Effector memory CD4-positive, alpha-beta T cell (primary cell): ENCODE results near the gene SLC22A12.

Source experiments
- DNase-seq, 3 donors: peaks; one replicate each; pipeline ENCODE4 v3.0.0-alpha.2; 2020
- H3K27ac ChIP-seq: 2 replicates; pipeline ENCODE4 v1.7.0; 2013; ENCODE audit warnings: mild to moderate bottlenecking, low read length, moderate library complexity; ENCODE audit not compliant: insufficient read depth, poor library complexity, severe bottlenecking
- H3K27me3 ChIP-seq: replicated peaks from 2 replicates; pipeline ENCODE4 v1.7.0; 2013; ENCODE audit warnings: mild to moderate bottlenecking, low read length; ENCODE audit not compliant: insufficient read depth, control insufficient read depth, poor library complexity, severe bottlenecking
- H3K36me3 ChIP-seq: 2 replicates; pipeline ENCODE4 v1.7.0; 2013; ENCODE audit warnings: mild to moderate bottlenecking, low read length, moderate library complexity; ENCODE audit not compliant: control insufficient read depth, insufficient read depth
- H3K4me1 ChIP-seq: 2 replicates; pipeline ENCODE4 v1.7.0; 2013; ENCODE audit warnings: low read length, mild to moderate bottlenecking; ENCODE audit not compliant: control insufficient read depth, insufficient read depth, poor library complexity, severe bottlenecking
- H3K4me3 ChIP-seq: 2 replicates; pipeline ENCODE4 v1.7.0; 2013; ENCODE audit warnings: low read length, low read depth, mild to moderate bottlenecking; ENCODE audit not compliant: insufficient read depth, poor library complexity, severe bottlenecking
- H3K9me3 ChIP-seq: 2 replicates; pipeline ENCODE4 v1.7.0; 2013; ENCODE audit warnings: mild to moderate bottlenecking, low read length, moderate library complexity; ENCODE audit not compliant: control insufficient read depth

SLC22A12 gene

DNA sequence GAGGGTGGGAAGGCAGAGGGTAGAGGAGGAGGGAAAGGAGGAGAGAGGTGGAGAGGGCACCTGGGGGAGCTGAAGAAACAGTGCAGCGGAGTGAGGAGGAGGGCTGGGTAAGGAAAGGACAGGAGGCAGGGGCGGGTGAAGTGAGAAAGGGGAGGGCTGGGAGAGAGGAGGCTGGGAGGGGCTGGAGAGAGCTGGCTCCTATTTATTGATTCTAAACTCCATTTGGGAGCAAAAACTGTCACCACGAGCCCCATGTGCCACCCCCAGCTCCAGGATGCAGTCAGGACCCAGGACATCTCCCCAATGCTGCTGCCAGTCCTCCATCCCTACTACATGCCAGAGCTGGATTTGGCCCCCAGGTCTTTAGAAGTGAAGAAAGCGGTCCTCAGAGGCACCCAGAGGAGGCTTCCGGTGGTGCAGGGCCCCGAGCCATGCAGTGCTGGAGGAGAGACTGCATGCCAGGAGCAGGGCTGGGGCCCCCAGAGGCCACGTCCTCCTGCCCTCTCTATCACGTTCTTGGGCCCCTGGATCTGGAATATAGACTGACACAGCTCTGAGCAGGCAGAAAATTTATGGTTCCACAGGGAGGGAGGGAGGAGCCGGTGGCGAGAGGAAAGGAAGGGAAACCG, 53.7 kb downstream of the SLC22A12 start:
- Histone ChIP-seq H3K27ac (no peak overlapping the region), H3K4me3 (no peak overlapping the region), H3K27me3 (peaks cover 22% of the 10 kb centered on the region), H3K9me3 (no peaks in the 10 kb centered on the region), H3K36me3 (no peaks in the 10 kb centered on the region), H3K4me1 (peaks cover 11% of the 10 kb centered on the region)
- DNase-seq, result no peak

- H3K36me3 ChIP-seq, result no peaks in the 10 kb centered on the region
- H3K27me3 ChIP-seq, result peaks cover 19% of the 10 kb centered on the region
- H3K9me3 ChIP-seq, result no peaks in the 10 kb centered on the region
- H3K4me3 ChIP-seq, result no peak overlapping the region
- no peak for DNase-seq
- H3K4me1 ChIP-seq, result peaks cover 8% of the 10 kb centered on the region
- H3K27ac ChIP-seq, result no peak overlapping the region
Measured at GRCh38 chr11:64647019-64647779, 56.2 kb downstream of the SLC22A12 start.

DNA sequence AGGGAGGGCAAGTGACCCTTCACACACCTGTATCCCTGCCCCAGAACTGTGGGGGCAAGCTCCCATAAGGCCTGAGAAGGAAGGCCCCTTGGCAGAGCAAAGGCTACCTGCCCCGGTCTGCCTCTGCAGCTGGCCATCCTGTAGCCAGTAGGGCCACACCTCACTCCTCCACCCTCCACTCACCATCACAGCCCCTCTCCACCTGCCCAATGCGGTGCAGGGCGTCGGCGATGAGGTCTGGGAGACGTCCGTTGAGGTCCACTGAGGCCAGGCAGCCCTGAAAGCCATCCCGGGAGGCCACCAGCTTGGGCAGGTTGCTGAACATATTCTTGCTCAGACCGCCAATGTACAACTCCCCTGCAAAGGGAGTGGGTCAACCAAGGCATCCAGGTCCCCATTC, 57.5 kb downstream of the SLC22A12 start:
- no peaks in the 10 kb centered on the region for H3K9me3 ChIP-seq
- no peak overlapping the region for H3K4me3 ChIP-seq
- DNase-seq, result no peak
- no peak overlapping the region for H3K27ac ChIP-seq
- H3K36me3 ChIP-seq, result no peaks in the 10 kb centered on the region
- H3K27me3 ChIP-seq, result peaks cover 14% of the 10 kb centered on the region
- no peaks in the 10 kb centered on the region for H3K4me1 ChIP-seq

- Histone ChIP-seq H3K4me3 (no peak overlapping the region), H3K27me3 (peaks cover 9% of the 10 kb centered on the region), H3K36me3 (no peaks in the 10 kb centered on the region), H3K4me1 (no peaks in the 10 kb centered on the region), H3K27ac (no peak overlapping the region), H3K9me3 (no peaks in the 10 kb centered on the region)
- DNase-seq, result no peak
Measured at GRCh38 chr11:64649291-64649697, 58.3 kb downstream of the SLC22A12 start.

DNA sequence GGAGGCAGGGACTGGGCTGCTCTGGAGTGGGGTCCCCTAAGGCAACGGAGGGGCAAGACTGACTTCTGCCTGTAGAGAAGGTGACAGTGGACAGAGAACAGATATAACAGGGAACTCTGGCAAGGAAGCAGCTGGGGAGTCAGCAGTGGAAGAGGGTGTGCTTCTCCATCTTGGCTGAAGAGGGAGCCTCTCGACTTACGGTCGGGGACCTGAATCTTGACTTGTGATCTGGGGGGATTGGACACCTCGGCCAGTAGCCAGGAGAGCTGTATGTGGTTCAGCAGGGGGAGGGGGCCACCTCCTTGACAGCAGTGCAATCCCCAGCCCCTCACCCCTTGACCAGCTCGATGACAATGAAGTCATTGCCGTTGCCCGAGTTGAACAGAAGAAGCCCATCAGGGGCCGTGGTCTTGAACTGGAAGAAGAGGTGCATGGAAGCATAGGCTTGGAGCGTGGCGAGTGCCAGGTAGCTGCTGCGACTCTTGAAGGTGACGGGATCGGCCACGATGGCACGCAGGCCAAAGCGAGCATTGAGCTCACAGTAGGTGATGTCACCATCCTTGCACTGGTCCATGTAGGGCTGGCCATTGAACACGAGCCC, 60.0 kb downstream of the SLC22A12 start:
- no peaks in the 10 kb centered on the region for H3K36me3 ChIP-seq
- H3K9me3 ChIP-seq, result no peaks in the 10 kb centered on the region
- DNase-seq, result no peak
- no peak overlapping the region for H3K4me3 ChIP-seq
- no peaks in the 10 kb centered on the region for H3K4me1 ChIP-seq
- peaks cover 3% of the 10 kb centered on the region for H3K27me3 ChIP-seq
- H3K27ac ChIP-seq, result no peak overlapping the region
